HG02763 (cell line): Measurements from ENCODE around the gene SLC46A3.
"Not testable (repeated sequence)": the region's sequence is repeated elsewhere in the genome, so short reads cannot be mapped to it uniquely, and the experiment has no call there.

Source experiments
- ATAC-seq: cut with Tn5 transposase; IDR thresholded peaks from one replicate; pipeline ENCODE4 v1.9.1; 2021; ENCODE audit warnings: mild to moderate bottlenecking, moderate library complexity; ENCODE audit not compliant: unreplicated experiment

Gene SLC46A3

DNA sequence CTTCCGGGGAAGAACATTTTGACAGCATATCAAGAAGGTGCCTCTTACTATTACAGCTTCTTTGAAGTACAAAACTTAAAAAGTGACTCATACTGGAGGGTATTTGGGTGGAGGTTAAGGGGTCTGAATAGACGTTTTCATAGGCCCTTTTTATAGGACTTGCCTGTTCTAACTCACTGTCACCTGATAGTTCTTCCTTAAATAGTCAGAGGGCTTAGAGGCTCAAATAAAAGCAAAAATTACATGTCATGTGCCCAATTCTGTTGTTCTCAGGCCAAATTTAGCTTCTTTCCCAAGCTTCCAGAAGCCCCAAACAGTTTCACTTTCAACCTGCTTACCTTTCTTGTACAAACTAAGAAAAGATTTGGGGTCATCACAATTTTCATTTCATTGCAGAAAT is 16.1 kb upstream of the SLC46A3 start:
- ATAC-seq, result no peak

DNA sequence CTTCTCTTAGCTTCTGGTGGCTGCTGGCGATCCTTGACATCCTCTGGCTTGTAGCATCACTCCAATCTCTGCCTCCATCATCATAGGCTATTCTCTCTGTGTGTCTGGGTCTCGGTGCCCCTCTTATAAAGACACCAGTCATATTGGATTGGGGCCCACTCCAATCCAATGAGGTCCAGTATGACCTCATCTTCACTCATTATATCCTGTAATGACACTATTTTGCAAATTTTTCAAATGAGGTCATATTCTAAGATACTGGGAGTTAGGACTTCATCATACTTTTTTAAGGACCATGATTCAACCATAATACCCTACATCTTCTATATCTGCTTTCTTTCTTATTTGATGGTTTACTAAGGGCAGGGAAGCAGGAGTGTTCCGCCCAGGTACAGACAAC is 12.0 kb upstream of the SLC46A3 start:
- no peak for ATAC-seq

DNA sequence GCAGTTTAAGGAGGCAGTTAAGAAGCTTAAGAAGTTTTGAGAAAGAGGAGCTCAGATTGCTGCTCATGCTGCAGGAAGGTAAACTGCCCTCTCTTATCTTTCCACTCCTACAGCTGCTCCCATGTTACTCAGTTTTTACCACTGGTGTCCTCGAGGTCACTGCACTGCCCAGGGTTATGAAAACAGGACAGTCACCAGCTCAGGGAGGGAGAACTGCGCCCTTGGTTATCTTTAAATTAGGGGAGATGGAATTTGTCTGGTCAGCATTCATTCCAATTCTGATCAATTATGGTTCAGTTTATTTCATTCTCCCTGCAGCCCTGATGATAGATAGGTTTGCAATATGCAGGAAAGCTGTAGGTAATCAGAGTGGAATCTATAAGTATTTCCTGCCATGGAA is 10.8 kb upstream of the SLC46A3 start:
- no peak for ATAC-seq

DNA sequence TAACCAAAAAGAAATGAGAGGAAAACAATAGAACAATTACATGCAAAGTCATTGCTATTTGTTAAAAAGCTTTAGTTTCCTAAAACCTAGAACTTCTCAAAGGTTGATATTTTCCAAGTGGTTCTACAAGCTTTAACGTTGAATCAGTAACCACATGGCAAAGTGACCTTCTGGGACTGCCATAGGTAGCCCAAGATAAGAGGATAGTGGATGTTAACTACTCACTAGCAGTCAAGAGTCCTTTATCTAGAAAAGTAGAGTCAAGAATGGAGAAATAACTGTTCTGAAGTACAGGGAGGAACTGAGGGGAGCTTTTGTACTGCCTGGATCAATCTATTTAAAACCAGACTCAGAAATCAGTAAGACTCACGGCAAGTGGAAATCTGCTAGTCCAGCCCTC is 9.9 kb upstream of the SLC46A3 start:
- ATAC-seq, result no peak

DNA sequence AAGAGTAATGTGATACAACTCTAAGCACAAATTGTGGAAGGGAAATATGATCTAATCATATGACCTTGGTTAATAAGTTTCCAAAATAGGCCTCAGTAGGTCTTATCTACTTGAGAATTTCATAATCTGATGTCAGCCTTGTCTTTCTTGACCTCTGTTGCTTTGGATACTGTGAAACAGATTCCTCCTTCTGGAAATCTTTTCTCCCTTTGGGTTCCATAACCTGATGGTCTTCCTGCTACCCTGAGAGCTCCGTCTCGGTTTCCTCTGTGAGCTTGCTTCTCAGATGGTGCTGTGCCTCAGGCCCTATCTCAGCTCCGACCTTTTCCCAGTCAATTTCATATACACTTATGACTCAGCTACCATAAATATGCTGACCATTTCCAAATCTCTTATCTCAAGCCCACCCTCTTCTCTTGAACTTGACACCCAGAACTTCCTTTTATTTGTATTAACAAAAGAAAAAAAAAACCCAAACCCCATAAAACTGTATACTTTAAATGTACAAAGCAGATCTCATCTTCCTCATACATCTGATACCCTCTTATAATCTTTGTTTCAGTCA is 6.4 kb upstream of the SLC46A3 start:
- no peak for ATAC-seq

DNA sequence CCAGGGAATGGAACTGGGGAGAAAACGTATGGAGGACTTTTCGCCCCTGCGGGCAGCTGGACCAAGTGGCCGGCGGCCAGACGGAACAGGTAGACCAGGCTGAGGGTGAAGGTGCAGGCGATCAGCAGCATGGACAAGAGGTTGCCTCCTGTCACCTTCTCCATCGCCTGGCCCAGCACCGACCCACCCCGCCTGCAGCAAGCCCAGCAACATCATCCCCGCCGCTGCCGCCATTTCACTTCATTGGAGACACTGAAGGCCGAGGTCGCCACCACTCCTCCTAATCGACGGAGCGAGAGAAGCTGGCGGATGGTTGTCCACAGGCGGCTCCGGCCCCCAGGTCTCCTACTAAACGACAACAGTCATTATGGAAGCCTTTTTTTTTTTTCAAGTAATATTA is 5.0 kb upstream of the SLC46A3 start:
- no peak for ATAC-seq

DNA sequence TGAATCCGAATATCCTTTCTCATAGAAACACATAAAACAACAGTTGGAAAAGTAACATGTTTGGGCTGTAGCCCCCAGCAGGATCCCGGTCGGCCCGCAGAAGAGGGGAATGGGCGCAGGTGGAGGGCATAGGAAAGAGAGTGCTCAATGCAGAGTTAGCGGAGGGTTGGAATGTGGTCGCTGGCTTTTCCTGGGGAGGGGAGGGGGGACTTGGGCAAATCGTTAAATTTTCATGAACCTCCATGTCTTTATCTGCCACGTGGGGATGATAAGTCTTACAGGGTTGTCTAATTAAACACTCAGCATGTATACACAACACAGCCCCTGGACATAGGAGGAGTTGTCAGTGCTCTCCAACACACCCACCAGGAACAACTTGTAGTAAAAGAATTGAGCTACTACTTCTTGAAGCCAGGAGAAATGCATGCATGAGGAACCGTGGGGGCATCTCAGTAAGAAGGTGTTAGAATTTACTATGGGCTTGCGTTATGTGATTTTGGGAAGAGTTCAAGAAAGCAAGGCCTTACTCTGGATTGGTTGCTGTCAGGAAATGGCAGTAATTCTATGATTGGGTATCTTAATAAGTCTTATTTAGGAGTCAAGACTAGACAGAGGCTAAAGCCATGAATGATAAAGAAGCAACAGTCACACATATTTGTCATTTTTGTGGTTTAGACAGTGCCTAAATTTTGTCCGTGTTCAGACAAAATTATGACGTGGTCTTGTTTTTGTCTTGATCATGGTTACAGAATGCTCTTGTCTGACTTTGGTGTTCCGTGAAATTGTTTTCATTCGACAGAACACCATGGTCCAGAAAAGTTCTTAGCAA is 671 bp upstream of the SLC46A3 start:
- ATAC-seq, result no peak

DNA sequence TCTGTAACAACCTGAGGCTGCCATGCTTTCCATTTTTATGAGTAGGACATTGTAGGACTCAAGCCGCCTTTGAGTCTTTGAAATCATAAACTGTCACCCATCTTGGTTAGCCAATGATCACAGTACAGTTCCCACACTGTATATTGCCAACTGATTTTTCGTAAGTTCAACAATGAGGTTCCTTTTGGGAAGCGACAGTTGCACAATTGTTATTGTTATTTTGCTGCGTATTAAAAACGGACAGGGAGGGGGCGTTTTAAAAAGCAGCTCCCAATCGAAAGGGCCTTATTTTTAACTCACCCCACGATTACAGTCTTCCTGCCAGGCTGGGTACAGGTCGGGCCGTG is 601 bp downstream of the SLC46A3 start:
- ATAC-seq, result no peak

DNA sequence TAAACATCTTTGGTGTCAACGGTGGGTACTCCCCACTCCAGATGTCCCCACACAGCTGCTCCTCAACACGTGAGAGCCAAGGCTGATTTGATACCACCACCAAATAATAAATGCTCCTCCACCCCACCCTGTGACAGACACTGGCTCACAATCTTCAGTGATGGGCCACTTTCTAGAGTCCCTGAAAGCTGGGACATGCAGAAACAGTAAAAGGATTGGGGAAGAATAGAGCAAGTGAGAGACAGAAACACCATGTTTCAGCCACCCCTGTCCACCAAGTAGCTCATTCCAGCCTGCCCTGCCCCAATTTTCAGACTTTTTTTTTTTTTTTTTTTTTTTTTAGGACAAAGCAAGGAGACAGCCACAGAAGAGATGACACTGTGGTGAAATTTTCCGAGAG is 1.6 kb downstream of the SLC46A3 start:
- ATAC-seq, result no peak

DNA sequence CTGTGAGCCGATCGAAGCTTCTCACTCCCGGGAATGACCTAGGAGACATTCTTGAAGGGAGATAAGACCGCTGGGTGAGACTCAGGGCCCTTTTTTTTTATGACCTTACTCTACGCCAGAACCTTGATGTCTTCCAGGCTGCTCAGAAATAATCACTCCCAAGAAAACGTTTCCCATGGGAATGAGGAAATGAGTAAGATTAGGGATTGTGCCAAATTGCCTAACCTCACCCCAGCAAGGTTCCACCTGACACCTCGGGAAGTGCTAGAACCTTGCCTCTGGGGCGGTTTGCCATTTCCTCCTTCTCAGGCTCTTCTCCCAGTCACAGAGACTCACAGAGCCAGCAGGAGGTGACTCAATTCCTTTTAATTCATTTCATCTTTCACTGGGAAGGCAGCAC is 2.3 kb downstream of the SLC46A3 start:
- ATAC-seq, result no peak

DNA sequence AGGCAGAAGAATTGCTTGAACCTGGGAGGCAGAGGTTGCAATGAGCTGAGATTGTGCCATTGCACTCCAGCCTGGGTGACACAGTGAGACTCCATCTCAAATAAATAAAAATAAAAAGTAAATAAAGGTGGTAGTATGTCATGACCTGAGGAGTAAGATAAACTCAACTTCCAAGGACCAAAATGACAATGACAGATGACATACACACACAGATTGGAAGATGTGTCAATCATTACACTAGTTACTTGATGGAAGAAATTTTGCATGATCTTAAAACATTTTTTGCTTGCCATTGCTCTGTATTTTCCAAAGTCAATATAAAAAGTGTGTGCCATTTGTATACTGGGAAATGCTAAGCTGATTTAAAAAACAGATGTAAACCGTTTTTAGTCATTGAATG is 4.1 kb downstream of the SLC46A3 start:
- ATAC-seq, result no peak

DNA sequence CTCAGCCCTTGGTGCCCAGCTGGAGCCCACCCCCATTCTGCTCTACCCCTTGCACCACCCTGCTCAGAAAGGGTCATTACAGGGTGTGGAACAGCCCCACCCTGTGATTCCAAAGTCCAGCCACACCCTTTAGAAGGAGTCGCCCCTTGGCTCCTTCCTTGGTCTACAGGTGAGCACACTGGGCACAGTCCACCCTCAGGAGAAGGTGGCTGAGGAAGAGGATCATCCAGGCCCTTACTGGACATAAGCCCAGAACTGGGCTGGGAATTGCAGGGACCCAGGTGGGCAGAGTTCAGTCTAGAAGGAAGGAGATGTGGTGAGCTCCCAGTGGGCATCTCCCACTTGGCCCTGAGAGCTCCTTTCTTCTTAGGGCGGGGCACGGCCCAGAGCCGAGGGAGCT is 8.6 kb downstream of the SLC46A3 start:
- ATAC-seq, result no peak

DNA sequence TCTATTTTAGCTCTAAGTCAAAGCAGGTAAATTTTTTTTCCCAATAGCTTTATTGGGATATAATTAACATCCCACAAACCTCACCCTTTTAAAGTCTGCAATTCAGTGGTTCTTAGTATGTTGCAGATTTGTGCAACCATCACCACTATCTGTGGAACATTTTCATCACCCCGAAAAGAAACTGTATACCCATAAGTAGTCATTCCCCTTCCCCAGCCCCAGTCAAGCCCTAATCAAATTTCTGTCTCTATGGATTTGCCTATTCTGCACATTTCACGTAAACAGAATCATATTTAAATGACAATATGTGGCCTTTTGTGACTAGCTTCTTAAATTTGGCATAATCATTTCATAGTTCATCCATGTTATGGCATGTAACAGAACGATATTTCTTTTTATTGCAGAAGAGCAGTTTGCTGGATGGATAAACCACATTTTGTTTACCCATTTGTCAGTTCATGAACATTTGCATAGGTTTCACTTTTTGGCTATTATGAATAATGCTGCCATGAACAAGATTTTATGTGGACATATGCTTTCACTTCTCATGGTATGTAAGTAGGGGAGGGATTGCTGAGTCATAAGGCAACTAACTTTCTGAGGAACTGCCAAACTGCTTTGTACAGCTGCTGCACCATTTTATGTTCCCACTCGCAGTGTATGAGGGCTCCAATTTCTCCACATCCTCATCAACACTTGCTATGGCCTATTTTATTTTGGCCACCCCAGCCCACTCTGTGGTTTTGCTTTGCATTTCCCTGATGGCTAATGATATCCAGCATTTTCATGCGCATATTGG is 10.9 kb downstream of the SLC46A3 start:
- ATAC-seq, result peak; percentile 91

DNA sequence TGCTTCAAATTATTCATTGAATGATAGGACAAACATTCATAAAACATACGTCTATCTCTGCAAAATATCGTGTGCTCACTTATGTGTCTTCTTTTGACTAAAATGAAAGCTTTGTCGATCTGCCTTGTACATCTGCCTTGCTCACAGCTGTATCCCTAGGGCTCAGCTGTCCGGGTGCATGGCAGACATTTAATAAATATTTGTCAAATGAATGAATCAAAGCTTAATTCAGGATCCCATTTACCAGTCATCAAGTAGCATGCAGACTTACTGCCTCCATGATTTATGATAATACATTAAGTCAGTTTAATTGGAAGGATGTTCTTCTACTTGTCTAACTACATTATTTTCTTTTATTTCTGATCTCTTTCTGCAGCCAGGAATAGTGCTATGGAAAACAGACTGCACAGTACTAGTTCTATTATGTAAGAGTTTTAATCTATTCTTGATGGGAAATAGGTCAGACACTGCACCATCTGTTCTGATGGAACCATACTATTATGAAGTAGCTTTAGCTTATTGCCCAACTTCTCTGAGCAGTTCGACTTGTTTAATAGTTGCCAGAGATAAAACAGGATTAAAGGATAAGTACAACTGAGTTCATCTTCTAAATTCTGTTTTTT is 13.2 kb downstream of the SLC46A3 start:
- ATAC-seq, result no peak

DNA sequence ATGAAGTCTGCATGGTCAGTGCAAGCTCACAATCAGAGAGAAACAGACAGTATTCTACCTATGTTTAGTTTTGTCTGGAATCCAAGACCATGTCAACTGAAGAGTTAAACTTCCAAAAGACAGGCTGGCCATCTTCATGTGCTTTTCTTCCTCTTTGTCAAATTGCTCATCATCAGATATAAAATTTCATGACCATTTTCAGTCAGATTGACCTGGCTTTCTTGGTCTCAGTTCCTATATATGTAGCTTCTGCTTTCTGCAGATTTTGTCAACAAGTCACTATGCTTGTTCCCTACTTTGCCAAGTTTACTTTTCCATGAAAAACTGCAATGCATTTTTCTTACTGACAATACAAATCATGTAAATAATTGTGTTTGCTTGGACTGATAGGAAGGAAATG is 13.9 kb downstream of the SLC46A3 start:
- no peak for ATAC-seq

DNA sequence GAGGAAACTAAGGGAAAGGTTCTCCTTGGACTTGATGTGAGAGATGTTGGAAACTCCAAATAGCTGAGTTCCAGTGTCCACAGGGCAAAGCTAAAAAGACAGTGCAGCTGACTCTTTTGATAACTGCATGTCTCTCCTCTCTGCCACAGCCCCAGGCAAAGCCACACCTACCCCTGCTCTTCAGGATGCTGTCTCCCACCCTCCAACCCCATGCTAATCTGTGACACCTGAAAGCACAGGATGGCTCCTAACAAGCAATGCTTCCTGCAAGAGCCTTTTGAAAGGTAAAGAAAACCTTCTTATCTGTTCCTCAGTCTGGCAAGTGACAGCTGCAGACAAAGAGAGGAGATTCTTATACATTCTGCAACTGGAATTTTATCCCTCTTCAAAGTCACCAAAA is 14.5 kb downstream of the SLC46A3 start:
- no peak for ATAC-seq

DNA sequence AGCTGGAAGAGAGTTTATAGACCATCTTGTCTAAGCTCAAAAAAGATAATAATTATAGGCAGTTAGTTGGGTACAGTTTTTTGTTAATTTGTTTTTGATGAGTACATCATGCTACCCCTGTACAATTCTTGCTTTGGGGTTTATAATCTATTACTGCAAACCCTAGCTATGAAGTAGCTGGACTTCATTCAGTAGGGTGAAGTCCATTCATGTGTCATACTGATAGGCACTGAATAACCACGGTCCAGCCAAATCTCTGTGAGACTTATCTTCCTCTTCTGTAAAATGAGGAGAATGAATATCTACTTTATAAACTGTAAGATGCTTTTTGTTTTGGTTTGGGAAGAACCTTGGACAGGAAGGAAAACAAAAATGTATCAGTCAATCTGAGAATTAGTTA is 19.5 kb downstream of the SLC46A3 start:
- ATAC-seq, result no peak

DNA sequence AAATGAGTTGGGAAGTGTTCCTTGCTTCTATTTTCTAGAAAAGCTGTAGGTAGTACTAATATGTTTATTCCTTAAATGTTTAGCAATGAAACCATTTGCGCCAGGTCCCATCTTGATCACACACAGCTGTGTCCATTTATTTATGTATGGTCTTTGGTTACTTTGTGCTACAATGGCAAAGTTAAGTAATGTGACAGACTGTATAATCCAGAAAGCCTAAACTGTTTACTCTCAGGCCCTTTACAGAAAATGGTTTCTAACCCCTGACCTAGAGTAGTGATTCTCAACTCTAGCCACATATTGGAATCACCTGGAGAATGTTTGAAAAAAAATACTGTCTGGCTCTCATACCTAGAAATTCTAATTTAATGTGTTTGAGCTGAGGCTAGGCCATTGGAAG is 21.3 kb downstream of the SLC46A3 start:
- ATAC-seq, result no peak

DNA sequence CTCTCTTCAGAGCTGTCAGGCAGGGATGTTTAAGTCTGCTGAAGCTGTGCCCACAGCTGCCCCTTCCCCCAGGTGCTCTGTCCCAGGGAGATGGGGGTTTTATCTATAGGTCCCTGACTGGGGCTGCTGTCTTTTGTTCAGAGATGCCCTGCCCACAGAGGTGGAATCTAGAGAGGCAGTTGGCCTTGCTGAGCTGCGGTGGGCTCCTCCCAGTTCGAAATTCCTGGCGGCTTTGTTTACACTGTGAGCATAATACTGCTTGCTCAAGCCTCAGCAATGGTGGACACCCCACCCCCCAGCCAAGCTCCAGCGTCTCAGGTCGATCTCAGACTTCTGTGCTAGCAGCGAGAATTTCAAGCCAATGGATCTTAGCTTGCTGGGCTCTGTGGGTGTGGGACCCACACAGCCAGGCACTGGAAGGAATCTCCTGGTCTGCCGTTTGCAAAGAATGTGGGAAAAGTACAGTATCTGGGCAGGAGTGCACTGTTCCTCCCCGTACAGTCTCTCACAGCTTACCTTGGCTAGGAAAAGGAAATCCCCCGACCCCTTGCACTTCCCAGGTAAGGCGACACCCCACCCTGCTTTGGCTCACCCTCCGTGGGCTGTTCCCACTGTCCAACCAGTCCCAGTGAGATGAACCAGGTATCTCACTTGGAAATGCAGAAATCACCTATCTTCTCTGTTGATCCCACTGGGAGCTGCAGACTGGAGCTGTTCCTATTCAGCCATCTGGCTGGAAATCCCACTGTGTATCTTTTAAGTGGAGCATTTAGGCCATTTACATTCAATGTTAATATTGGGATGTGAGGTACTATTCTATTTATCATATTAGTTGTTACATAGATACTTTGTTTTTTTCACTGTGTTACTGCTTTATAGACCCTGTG is 24.9 kb downstream of the SLC46A3 start:
- ATAC-seq, result not testable (repeated sequence)

DNA sequence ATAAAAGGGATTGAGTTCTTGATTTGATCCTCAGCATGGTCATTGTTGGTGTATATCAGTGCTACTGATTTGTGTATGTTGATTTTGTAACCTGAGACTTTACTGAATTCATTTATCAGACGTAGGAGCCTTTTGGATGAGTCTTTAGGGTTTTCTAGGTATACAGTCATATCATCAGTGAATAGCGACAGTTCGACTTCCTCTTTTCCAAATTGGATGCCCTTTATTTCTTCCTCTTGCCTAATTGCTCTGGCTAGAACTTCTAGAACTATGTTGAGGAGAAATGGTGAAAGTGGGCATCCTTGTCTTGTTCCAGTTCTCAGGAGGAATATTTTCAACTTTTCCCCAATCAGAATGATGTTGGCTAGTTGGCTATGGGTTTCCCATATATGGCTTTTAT is 32.9 kb downstream of the SLC46A3 start:
- ATAC-seq, result no peak

DNA sequence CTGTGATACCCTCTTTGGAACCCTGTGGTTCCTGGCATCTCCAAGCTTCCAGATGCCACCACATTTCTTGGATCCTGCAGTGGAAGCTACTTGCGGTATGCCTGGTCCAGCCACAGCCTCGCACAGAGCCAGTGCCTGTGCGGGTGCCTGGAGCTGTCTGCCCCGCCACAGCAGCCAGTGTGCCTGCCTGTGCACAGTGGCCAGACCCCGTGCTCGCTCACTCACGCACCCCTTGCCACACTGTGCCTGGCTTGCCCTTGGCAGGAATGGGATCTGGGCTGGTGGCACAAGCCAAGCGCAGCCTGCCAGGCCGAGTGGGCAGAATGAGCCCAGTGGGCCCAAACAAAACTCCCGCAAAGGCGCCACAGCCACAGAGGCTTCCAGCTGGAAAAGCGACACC is 33.7 kb downstream of the SLC46A3 start:
- ATAC-seq, result no peak
